ENCODE results near the gene NTM.

DNA sequence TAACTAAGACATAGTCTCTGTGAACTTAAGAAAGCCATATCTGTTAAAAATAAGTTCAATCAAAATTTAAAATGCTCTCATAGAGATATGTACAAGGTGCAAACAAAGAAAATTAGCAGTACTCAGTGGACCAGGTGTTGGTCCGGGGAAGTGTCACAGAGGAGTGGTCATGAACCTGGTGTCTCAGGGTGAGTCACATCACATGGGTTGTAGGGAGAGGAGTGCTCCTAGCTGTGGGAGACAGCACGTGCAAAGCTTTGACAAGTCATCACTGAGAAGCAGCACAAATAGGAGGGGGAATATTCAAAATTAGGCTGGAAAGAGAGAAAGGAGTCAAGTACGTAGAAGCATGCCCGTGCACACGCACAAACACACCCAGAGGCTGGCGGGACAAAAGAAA lies 438.1 kb downstream of the NTM start:
- TF ChIP-seq, protein P1, sequence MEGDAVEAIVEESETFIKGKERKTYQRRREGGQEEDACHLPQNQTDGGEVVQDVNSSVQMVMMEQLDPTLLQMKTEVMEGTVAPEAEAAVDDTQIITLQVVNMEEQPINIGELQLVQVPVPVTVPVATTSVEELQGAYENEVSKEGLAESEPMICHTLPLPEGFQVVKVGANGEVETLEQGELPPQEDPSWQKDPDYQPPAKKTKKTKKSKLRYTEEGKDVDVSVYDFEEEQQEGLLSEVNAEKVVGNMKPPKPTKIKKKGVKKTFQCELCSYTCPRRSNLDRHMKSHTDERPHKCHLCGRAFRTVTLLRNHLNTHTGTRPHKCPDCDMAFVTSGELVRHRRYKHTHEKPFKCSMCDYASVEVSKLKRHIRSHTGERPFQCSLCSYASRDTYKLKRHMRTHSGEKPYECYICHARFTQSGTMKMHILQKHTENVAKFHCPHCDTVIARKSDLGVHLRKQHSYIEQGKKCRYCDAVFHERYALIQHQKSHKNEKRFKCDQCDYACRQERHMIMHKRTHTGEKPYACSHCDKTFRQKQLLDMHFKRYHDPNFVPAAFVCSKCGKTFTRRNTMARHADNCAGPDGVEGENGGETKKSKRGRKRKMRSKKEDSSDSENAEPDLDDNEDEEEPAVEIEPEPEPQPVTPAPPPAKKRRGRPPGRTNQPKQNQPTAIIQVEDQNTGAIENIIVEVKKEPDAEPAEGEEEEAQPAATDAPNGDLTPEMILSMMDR (conservative IDR thresholded peaks at IDR 0.05; ENCODE audit: low read length) = no peak
- no peak for TF ChIP-seq EZH2phosphoT487 (IDR thresholded peaks at IDR 0.05; ENCODE audit: borderline replicate concordance)

All from Loucy (cell line).